Measurements from ENCODE around the gene INPP4B. TPM values are rescaled to one million over a fixed set of nuclear protein-coding genes. Genes with fewer than 3 reads are reported as not detected.

INPP4B gene
- total and polyA plus RNA-seq, 2 experiments from 2014 or later, result 4.6 to 5.5 TPM

DNA sequence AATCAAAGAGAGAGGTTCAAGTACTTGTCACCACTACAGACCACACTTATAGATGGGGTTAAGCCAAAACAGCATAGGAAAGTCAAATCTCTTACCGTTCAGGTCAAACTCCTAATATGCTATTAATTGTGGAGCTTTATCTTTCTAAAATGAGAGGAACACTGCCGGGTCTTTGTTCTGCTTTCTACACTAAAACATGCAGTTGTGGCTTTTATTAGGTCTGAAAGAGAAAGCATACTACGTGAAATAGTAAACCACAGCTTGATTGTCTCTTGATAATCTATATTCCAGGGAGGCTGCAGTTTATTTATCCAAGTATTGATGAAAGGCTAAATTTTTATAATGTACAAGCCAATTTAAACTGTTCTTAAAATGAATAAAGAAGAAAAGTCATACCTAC lies 12.3 kb upstream of the INPP4B start:
- no peaks in the 10 kb centered on the region for H3K27me3 ChIP-seq
- peaks cover 9% of the 10 kb centered on the region for H3K4me1 ChIP-seq (ENCODE audit: low read depth)
- TF ChIP-seq CTCF (IDR thresholded peaks at IDR 0.05; ENCODE audit: low read depth, low read length), result no peak
- DNase-seq (ENCODE audit: low read depth in 1 of 2, low spot score in 1 of 2), result no peak
- no peak overlapping the region for H3K27ac ChIP-seq
- no peaks in the 10 kb centered on the region for H3K9me3 ChIP-seq (ENCODE audit: low read depth)
- H3K4me3 ChIP-seq, result no peak overlapping the region
- no peaks in the 10 kb centered on the region for H3K36me3 ChIP-seq

DNA sequence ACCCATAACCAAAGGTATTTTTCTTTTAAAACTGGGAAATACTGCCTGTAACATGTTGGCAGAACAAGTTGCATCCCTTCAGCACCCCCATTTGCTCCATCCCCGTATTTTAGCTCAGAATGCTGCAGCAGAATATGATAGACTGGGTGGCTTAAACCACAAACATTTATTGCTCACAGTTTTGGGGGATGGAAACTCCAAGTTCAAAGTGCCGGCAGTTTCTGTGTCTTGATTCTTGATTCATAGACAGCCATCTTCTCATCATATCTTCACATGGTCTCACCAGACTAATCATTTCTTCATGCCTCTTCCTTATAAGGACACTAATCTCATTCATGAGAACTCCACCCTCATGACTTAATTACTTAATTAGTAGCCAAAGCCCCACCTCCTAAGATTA lies 10.5 kb upstream of the INPP4B start:
- TF ChIP-seq CTCF (IDR thresholded peaks at IDR 0.05; ENCODE audit: low read depth, low read length), result no peak
- Histone ChIP-seq H3K9me3 (ENCODE audit: low read depth) (no peaks in the 10 kb centered on the region), H3K27me3 (no peaks in the 10 kb centered on the region), H3K27ac (no peak overlapping the region), H3K4me1 (ENCODE audit: low read depth) (peaks cover 9% of the 10 kb centered on the region), H3K36me3 (no peaks in the 10 kb centered on the region), H3K4me3 (no peak overlapping the region)
- no peak for DNase-seq (ENCODE audit: low read depth in 1 of 2, low spot score in 1 of 2)

- peak; percentile 11 to 12 for DNase-seq (ENCODE audit: low read depth in 1 of 2, low spot score in 1 of 2)
- H3K27ac ChIP-seq, result no peak overlapping the region
- no peaks in the 10 kb centered on the region for H3K9me3 ChIP-seq (ENCODE audit: low read depth)
- no peaks in the 10 kb centered on the region for H3K36me3 ChIP-seq
- H3K4me1 ChIP-seq (ENCODE audit: low read depth), result no peaks in the 10 kb centered on the region
- TF ChIP-seq CTCF (IDR thresholded peaks at IDR 0.05; ENCODE audit: low read depth, low read length), result peak; percentile 41
- no peak overlapping the region for H3K4me3 ChIP-seq
- peaks cover 24% of the 10 kb centered on the region for H3K27me3 ChIP-seq
These were observed 4.4 kb upstream of the INPP4B start for GRCh38 chr4:142850478-142850877.

DNA sequence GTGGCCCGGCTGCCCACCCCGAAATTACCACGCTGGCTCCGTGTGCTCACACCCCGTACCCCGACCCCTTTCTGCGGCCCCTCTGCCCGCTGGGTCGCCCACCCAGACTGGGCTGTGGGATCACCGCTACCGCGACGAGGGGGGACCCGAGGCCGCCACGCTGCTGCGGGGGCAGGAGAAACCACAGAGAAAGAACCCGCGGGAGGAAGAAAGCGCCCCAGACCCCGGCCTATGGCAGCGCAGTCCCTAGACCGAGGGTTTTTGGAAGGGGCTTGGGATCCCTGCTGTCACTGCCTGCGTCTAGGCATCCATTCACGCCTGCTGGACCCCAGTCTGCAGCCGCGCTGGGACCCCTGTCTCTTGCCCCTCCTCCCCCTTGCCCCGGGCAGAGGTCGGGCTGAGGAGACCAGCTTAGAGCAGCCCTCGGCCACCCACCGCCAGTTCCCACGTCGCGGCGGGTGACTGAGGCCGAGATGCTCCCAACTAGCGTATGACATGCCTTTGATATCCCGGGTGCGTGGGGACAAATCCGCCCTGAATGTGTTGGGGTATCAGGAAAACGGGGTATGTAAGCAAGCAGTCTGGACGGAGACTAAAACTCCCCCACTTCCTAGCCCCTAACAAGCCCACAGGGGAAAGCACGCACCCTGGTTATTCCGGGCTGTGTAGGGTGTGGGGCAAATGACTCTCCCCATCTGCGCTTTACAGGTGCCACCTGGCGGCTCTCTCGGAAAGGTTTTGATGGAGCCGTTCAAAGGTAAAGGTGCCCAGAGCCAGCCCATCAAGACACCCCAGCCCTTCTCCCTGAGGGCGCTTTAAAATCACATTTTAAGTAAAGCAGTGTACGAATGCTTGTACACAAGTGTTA lies 862 bp upstream of the INPP4B start:
- H3K4me1 ChIP-seq (ENCODE audit: low read depth), result no peaks in the 10 kb centered on the region
- no peak overlapping the region for H3K27ac ChIP-seq
- H3K9me3 ChIP-seq (ENCODE audit: low read depth), result no peaks in the 10 kb centered on the region
- peak; percentile 27 for TF ChIP-seq CTCF (IDR thresholded peaks at IDR 0.05; ENCODE audit: low read depth, low read length)
- no peaks in the 10 kb centered on the region for H3K36me3 ChIP-seq
- peaks cover 51% of the 10 kb centered on the region for H3K27me3 ChIP-seq
- peak; percentile 30 to 62 for DNase-seq (ENCODE audit: low read depth in 1 of 2, low spot score in 1 of 2)
- H3K4me3 ChIP-seq, result peak overlapping the region; percentile 59

- peak; percentile 19 to 54 for DNase-seq (ENCODE audit: low read depth in 1 of 2, low spot score in 1 of 2)
These were observed 601 bp downstream of the INPP4B start for GRCh38 chr4:142845293-142846107.

More at GRCh38 chr4:142845293-142846107, 601 bp downstream of the INPP4B start:
- Histone ChIP-seq H3K27me3 (peaks cover 51% of the 10 kb centered on the region), H3K9me3 (ENCODE audit: low read depth) (no peaks in the 10 kb centered on the region), H3K4me1 (ENCODE audit: low read depth) (no peaks in the 10 kb centered on the region), H3K36me3 (no peaks in the 10 kb centered on the region), H3K27ac (peak overlapping the region; percentile 37), H3K4me3 (peak overlapping the region; percentile 59)
- TF ChIP-seq CTCF (IDR thresholded peaks at IDR 0.05; ENCODE audit: low read depth, low read length), result no peak
